ENCODE data around the gene ABCD3.

ABCD3 gene

DNA sequence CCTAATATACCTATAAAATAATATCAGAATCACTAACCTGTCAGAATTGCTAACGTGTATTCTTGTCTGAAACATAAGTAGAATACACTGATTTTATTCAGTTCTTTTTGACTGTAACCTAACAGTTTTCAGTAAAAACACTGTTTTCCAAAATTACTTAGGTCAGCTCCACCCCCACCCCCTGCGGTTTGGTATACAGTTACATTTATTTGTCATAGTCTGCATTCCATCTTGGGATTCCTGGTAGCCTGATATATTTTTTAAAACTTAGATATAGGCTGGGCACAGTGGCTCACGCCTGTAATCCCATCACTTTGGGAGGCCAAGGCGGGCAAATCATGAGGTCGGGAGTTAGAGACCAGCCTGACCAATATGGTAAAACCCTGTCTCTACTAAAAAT is 19.8 kb upstream of the ABCD3 start:
- no peak for DNase-seq (ENCODE audit: extremely low read depth, low read depth)
- no peak overlapping the region for H3K4me3 ChIP-seq (replicated peaks; ENCODE audit: low read depth, low read length)
- TF ChIP-seq, protein P1, sequence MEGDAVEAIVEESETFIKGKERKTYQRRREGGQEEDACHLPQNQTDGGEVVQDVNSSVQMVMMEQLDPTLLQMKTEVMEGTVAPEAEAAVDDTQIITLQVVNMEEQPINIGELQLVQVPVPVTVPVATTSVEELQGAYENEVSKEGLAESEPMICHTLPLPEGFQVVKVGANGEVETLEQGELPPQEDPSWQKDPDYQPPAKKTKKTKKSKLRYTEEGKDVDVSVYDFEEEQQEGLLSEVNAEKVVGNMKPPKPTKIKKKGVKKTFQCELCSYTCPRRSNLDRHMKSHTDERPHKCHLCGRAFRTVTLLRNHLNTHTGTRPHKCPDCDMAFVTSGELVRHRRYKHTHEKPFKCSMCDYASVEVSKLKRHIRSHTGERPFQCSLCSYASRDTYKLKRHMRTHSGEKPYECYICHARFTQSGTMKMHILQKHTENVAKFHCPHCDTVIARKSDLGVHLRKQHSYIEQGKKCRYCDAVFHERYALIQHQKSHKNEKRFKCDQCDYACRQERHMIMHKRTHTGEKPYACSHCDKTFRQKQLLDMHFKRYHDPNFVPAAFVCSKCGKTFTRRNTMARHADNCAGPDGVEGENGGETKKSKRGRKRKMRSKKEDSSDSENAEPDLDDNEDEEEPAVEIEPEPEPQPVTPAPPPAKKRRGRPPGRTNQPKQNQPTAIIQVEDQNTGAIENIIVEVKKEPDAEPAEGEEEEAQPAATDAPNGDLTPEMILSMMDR (IDR thresholded peaks at IDR 0.05; ENCODE audit: low read depth, low read length, missing control alignments), result no peak

DNA sequence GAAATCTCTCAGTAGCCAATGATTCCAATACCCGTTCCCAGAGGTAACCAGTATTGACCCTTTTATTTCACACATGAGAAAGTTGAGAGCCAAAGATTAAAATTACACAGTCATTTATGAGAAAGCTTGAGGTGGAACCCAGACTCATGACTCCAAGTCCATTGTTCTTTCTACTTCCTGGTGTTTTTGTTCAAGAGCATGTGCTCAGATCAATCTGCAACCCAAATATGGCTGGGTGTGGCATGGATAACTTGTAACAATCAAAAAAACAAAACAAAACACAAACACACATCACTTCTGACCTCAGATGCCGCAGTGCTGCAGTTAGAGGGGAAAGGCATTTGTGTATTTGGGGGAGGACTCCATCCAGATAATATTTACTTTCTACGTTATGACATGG is 18.7 kb upstream of the ABCD3 start:
- no peak for DNase-seq (ENCODE audit: extremely low read depth, low read depth)
- TF ChIP-seq, protein P1 (IDR thresholded peaks at IDR 0.05; ENCODE audit: low read depth, low read length, missing control alignments), result no peak
- no peak overlapping the region for H3K4me3 ChIP-seq (replicated peaks; ENCODE audit: low read depth, low read length)

DNA sequence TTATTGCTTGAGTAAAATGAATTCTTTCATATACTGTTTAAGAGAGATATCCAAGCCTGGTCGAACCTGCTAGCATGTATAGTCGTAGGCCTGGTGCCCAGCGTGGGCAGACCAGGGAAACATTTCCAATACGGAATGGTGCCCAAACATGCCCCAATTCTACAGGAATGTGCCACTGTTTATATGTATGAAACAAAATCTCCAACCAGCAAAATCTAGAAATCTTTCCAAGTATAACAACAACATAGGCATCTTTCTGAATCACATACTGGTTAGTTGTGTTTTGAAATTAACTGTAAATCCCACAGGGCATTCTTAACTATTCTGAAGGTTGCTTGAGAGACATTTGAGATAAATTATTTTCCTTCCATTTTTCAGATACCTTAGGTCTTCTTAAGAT is 17.0 kb upstream of the ABCD3 start:
- no peak overlapping the region for H3K4me3 ChIP-seq (replicated peaks; ENCODE audit: low read depth, low read length)
- no peak for DNase-seq (ENCODE audit: extremely low read depth, low read depth)
- TF ChIP-seq, protein P1 (IDR thresholded peaks at IDR 0.05; ENCODE audit: low read depth, low read length, missing control alignments), result no peak

DNA sequence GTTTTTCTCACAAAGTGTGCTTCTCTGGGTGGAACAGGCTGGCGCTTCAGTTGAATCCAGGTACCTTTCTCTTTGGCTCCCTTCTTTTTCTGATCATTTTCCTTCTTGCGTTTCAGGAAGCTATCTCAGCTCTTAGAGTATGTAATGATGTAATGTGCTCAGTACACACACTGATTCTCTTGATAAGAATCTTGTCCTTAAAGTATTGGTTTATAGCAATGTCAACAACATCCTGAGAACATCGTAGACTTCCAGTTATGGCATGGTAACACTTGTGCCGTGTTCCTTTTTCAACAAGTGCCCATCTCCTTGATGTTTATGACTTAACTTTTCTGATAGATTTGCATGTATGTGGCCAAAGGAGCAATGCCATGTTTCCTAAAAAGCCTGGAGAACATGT is 11.7 kb upstream of the ABCD3 start:
- TF ChIP-seq, protein P1 (IDR thresholded peaks at IDR 0.05; ENCODE audit: low read depth, low read length, missing control alignments), result no peak
- DNase-seq (ENCODE audit: extremely low read depth, low read depth), result no peak
- no peak overlapping the region for H3K4me3 ChIP-seq (replicated peaks; ENCODE audit: low read depth, low read length)

DNA sequence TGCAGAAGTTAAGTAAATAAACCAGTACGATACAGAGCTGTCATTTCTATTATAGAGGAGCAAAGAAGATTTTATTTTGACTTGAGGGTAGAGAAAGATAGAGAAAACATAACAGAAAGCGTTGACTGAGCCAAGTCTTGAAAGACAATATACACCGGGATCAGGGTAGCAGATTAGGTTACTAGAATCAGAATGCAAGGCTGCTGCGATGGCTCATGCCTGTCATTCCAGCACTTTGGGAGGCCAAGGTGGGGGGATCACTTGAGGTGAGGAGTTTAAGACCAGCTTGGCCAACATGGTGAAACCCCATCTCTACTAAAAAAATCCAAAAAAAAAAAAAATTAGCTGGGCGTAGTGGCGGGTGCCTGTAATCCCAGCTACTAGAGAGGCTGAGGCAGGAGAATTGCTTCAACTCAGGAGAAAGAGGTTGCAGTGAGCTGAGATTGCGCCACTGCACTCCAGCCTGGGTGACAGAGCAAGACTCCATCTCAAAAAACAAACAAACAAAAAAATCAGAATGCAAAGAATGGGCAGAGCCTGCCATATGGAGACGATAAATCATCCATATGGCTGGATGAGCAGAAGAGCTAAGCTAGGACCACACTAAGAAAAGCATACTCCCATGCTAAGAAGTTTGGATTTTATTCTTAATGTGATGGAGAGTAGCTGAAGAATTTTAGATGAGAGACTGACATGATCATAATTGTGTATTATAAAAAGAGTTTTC is 9.9 kb upstream of the ABCD3 start:
- no peak overlapping the region for H3K4me3 ChIP-seq (replicated peaks; ENCODE audit: low read depth, low read length)
- TF ChIP-seq, protein P1 (IDR thresholded peaks at IDR 0.05; ENCODE audit: low read depth, low read length, missing control alignments), result no peak
- DNase-seq (ENCODE audit: extremely low read depth, low read depth), result no peak

DNA sequence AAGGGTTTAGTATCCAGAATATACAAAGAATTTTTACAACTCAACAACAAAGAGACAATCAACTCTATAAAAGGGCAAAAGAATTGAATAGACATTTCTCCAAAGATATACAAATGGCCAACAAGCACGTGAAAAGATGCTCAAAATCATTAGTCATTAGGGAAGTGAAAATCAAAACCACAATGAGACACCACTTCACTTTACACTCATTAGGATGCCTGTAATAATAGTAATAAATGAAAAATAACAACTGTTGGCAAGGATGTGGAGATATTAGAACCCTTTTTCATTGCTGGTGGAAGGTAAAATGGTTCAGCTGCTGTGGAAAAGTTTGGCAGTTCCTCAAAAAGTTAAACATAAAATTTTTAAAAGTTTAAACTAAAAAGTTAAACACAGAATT is 7.0 kb upstream of the ABCD3 start:
- no peak overlapping the region for H3K4me3 ChIP-seq (replicated peaks; ENCODE audit: low read depth, low read length)
- TF ChIP-seq, protein P1 (IDR thresholded peaks at IDR 0.05; ENCODE audit: low read depth, low read length, missing control alignments), result no peak
- DNase-seq (ENCODE audit: extremely low read depth, low read depth), result no peak

DNA sequence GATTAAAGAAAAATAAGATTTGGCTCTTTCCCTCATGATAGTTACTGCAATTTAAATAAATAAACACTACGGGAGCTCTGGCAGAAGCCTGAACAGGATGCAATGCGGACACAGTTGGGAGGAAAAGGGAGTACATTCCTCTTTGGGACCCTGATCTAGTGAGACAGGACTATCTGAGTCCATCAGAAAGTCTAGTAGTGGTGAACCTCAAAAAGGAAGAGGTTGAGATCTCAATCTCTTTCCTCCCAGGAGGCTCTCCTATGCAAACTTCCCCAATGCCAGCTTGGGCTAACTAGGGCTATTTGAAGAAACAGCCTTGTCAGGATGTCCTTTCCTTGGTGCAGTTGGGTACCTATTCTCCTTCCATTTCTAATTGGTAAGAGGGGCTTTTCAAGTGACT is 4.9 kb upstream of the ABCD3 start:
- no peak for DNase-seq (ENCODE audit: extremely low read depth, low read depth)
- TF ChIP-seq, protein P1 (IDR thresholded peaks at IDR 0.05; ENCODE audit: low read depth, low read length, missing control alignments), result no peak

More for the DNA sequence above, 4.9 kb upstream of the ABCD3 start:
- H3K4me3 ChIP-seq (replicated peaks; ENCODE audit: low read depth, low read length), result no peak overlapping the region

Measured in HFF-Myc (cell line).